ENCODE measurements around the gene CKAP2L. TPM values are rescaled to one million over a fixed set of nuclear protein-coding genes. Genes with fewer than 3 reads are reported as not detected.

CKAP2L gene
- total RNA-seq, 1 experiment from 2014 or later: 23.3 TPM

DNA sequence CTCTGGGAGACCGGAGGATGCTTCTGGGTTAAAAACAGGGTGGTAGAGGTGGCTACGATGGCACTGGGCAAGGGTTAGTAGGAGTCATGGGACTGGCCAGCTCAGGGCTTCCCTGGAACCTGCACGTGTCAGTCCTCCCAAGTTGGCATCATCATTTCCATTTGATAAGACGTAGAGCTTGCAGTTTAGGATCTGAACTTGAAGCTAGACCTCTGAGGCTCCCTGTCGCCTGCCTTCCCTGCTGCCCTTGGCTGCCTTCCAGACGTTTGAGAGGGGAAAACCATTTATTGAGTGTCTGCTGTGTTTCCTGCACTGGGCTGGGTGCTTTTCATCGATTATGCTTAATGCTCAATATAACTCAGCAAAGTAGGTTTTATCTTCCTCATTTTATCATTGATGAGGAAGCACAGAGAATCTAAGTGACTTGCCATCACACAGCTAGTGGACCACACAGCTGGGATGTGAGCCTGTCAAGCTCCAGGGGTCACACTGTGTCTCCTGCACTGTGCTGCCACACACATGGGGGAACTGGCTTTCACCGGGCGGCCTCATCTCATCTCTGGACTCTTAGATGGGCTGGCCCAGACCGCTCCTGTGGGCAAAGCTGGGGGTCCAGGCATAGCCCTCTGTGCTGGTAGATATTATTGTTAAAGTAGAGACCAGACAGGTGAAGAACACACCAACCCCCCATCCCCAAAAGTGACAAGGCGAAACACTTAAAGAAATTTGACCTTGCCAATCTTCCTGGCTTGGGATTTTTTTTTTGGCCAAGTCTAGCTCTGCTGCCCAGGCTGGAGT, 35.8 kb downstream of the CKAP2L start:
- no CpG with 5 or more reads among the region's 11 CpGs for WGBS (ENCODE audit: extremely low coverage, insufficient read length, low lambda C conversion rate)

More for the DNA sequence above, 35.8 kb downstream of the CKAP2L start:
- no peak overlapping the region for H2BK15ac ChIP-seq (ENCODE audit: low read depth, low read length)
- H3T11ph ChIP-seq (ENCODE audit: low read length): no peak overlapping the region
- Mint-ChIP-seq H3K4me3 (no peak overlapping the region), H3K27ac (no peak overlapping the region), H3K4me1 (peaks cover 6 to 10% of the 10 kb centered on the region in 2 experiments; a peak in 2 of 4 replicates), H3K27me3 (ENCODE audit: low read depth) (no peaks in the 10 kb centered on the region), H3K36me3 (ENCODE audit: insufficient read depth in 1 of 3, low read depth in 3 of 3) (no peaks in the 10 kb centered on the region; a peak in 1 of 7 replicates), H3K9me3 (no peaks in the 10 kb centered on the region)
- H3K9me3 ChIP-seq (ENCODE audit: control insufficient read depth, low read depth, low read length): no peaks in the 10 kb centered on the region
- H3K23me2 ChIP-seq (ENCODE audit: insufficient read length, low read depth, low read length, poor library complexity, severe bottlenecking): no peaks in the 10 kb centered on the region
- no peak overlapping the region for H2AK5ac ChIP-seq (ENCODE audit: insufficient read length, low read length)
- H4K20me1 ChIP-seq (ENCODE audit: control insufficient read depth, insufficient read depth, insufficient read length): no peaks in the 10 kb centered on the region
- H3K56ac ChIP-seq (ENCODE audit: insufficient read length, low read depth, low read length): no peak overlapping the region
- H3K9ac ChIP-seq (ENCODE audit: extremely low read depth, insufficient read length, low read length): no peak overlapping the region
- no peak overlapping the region for H2BK120ac ChIP-seq (ENCODE audit: low read depth, low read length, poor library complexity, severe bottlenecking)
- no peak overlapping the region for H2BK5ac ChIP-seq (ENCODE audit: insufficient read length, low read length)
- H4K8ac ChIP-seq (replicated peaks; ENCODE audit: insufficient read length, low read depth, low read length): no peak overlapping the region
- H3K23ac ChIP-seq (ENCODE audit: insufficient read length, low read depth, low read length): no peak overlapping the region
- no peak overlapping the region for H3K14ac ChIP-seq (ENCODE audit: insufficient read depth, low read length)
- no peak overlapping the region for H3K18ac ChIP-seq (ENCODE audit: insufficient read length, low read depth, low read length)
- H3K27ac ChIP-seq (ENCODE audit: insufficient read length, low read depth, low read length): no peak overlapping the region
- no peaks in the 10 kb centered on the region for H3K27me3 ChIP-seq (ENCODE audit: insufficient read depth, low read length)
- peak overlapping the region; percentile 22 for H4K5ac ChIP-seq (ENCODE audit: insufficient read length, low read depth, low read length)
- H3K79me2 ChIP-seq (ENCODE audit: insufficient read depth, low read length): no peaks in the 10 kb centered on the region
- no peak overlapping the region for H3K4me2 ChIP-seq (ENCODE audit: insufficient read depth, insufficient read length, low read length)
- no peak overlapping the region for H2BK12ac ChIP-seq (ENCODE audit: insufficient read length, low read depth, low read length)
- H2BK20ac ChIP-seq (ENCODE audit: low read depth, low read length, poor library complexity, severe bottlenecking): no peak overlapping the region
- H4K91ac ChIP-seq (ENCODE audit: insufficient read length, low read depth, low read length): no peak overlapping the region
- TF ChIP-seq, protein P1, sequence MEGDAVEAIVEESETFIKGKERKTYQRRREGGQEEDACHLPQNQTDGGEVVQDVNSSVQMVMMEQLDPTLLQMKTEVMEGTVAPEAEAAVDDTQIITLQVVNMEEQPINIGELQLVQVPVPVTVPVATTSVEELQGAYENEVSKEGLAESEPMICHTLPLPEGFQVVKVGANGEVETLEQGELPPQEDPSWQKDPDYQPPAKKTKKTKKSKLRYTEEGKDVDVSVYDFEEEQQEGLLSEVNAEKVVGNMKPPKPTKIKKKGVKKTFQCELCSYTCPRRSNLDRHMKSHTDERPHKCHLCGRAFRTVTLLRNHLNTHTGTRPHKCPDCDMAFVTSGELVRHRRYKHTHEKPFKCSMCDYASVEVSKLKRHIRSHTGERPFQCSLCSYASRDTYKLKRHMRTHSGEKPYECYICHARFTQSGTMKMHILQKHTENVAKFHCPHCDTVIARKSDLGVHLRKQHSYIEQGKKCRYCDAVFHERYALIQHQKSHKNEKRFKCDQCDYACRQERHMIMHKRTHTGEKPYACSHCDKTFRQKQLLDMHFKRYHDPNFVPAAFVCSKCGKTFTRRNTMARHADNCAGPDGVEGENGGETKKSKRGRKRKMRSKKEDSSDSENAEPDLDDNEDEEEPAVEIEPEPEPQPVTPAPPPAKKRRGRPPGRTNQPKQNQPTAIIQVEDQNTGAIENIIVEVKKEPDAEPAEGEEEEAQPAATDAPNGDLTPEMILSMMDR (conservative IDR thresholded peaks at IDR 0.05): no peak
- no peak overlapping the region for H2AFZ ChIP-seq (ENCODE audit: low read length)
- H3K4me1 ChIP-seq (ENCODE audit: insufficient read depth, low read length): no peaks in the 10 kb centered on the region
- no peaks in the 10 kb centered on the region for H3K79me1 ChIP-seq (ENCODE audit: insufficient read depth, low read depth, low read length, poor library complexity, severe bottlenecking)
- H3K4ac ChIP-seq (ENCODE audit: low read depth, low read length): no peak overlapping the region
- DNase-seq: no peak
